GM12864 (cell line): ENCODE measurements around the gene OXSM.
A peak's percentile ranks its signal among the peaks of the same experiment; 100 is the strongest.

Experiments
- DNase-seq: peaks from one replicate; pipeline ENCODE4 v3.0.0-alpha.2; 2011; ENCODE audit warnings: low read depth
- H3K4me3 ChIP-seq: 2 replicates; pipeline ENCODE4 v1.5.1; 2011; ENCODE audit warnings: mild to moderate bottlenecking, low read depth, low read length, control low read depth
- TF ChIP-seq, protein P1 (sequence below): IDR thresholded peaks from 2 replicates; pipeline ENCODE4 v1.5.1; 2011; ENCODE audit warnings: low read depth, mild to moderate bottlenecking, moderate library complexity, low read length, control low read depth, inconsistent platforms; ENCODE audit errors: missing control alignments

Gene OXSM

DNA sequence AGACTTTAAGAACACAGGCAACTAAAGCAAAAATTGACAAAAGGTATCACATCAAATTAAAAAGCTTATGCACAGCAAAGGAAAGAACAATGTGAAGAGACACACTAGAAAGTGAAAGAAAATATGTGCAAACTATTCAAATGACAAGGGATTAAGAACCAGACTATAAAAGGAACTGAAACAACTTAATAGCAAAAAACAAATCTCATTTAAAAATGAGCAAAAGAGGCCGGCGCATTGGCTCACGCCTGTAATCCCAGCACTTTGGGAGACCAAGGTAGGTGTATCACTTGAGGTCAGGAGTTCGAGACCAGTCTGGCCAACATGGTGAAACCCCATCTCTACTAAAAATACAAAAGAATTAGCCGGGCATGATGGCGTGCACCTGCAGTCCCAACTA is 21.0 kb upstream of the OXSM start:
- no peak for DNase-seq
- no peak overlapping the region for H3K4me3 ChIP-seq
- TF ChIP-seq, protein P1, sequence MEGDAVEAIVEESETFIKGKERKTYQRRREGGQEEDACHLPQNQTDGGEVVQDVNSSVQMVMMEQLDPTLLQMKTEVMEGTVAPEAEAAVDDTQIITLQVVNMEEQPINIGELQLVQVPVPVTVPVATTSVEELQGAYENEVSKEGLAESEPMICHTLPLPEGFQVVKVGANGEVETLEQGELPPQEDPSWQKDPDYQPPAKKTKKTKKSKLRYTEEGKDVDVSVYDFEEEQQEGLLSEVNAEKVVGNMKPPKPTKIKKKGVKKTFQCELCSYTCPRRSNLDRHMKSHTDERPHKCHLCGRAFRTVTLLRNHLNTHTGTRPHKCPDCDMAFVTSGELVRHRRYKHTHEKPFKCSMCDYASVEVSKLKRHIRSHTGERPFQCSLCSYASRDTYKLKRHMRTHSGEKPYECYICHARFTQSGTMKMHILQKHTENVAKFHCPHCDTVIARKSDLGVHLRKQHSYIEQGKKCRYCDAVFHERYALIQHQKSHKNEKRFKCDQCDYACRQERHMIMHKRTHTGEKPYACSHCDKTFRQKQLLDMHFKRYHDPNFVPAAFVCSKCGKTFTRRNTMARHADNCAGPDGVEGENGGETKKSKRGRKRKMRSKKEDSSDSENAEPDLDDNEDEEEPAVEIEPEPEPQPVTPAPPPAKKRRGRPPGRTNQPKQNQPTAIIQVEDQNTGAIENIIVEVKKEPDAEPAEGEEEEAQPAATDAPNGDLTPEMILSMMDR = no peak

- DNase-seq = no peak
- TF ChIP-seq, protein P1 = no peak
- no peak overlapping the region for H3K4me3 ChIP-seq
Measured at GRCh38 chr3:25775936-25776335, 14.0 kb upstream of the OXSM start.

DNA sequence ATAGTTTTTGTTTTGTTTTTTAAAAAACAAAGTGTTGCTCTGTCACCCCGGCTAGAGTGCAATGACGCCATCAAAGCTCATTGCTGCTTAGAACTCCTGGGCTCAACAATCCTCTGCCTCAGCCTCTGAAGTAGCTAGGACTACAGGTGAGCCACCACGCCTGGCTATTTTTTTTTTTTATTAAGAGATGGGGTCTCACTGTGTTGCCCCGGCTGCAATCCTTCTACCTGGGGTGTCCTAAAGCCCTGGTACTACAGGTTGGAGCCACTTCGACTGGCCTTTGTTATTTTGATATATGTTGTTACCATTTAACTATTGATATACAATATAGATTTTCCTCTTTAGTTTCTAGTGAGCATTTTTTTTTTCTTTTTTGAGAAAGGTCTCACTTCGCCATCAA is 9.3 kb upstream of the OXSM start:
- TF ChIP-seq, protein P1 = no peak
- peak overlapping the region; percentile 78; the same call in 1 of the 2 replicates for H3K4me3 ChIP-seq
- DNase-seq = no peak

- TF ChIP-seq, protein P1 = no peak
- peak overlapping the region; percentile 78 for H3K4me3 ChIP-seq
- no peak for DNase-seq
Measured at GRCh38 chr3:25781145-25781757, 8.6 kb upstream of the OXSM start.

GRCh38 chr3:25781758-25782594 is 7.9 kb upstream of the OXSM start:
- peak overlapping the region; percentile 78 for H3K4me3 ChIP-seq
- TF ChIP-seq, protein P1 = no peak
- DNase-seq = peak; percentile 72

DNA sequence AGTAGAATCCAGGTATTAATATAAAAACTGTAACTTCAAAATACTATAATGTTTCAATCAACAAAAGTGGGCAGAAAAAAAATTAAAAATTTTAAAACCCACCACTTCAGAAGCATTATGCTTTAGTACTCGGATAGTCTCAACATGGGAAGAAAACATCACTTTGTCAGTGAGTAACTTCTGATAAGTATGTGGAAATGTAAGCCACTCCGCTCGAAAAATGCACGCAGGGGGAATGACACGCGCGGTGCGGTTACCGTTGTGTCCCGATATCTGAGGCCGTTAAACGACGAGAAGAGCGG is 7.3 kb upstream of the OXSM start:
- DNase-seq = no peak
- TF ChIP-seq, protein P1 = no peak
- peak overlapping the region; percentile 78 for H3K4me3 ChIP-seq
